ENCODE results near the gene IGLON5.

DNA sequence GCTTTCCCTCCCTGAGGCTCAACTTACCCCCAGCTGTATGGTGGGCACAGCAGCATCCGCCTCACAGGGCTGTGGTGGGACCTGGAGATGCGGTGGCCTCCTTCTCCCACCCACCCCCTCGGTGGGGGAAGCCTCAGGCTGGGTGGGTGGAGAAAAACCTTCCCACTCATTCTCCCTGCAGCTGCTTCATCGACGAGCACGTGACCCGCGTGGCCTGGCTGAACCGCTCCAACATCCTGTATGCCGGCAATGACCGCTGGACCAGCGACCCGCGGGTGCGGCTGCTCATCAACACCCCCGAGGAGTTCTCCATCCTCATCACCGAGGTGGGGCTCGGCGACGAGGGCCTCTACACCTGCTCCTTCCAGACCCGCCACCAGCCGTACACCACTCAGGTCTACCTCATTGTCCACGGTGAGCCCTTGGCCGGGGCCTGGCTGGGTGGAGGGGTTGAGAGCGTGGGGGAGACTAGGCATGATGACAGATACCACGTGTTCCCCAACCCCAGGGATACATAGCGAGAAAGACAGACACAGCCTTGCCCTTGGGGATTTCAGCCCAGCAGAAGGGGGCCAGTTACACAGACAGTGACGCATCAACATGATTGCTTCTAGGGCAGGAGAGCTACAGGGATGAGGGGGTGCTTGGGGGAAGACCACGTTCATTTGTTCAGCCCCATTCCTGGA lies 12.2 kb downstream of the IGLON5 start:
- TF ChIP-seq SP1 (IDR thresholded peaks at IDR 0.05) (no peak), HDGF (IDR thresholded peaks at IDR 0.05; ENCODE audit: borderline replicate concordance) (no peak), BHLHE40 (IDR thresholded peaks at IDR 0.05; ENCODE audit: borderline replicate concordance) (no peak), ARNT (IDR thresholded peaks at IDR 0.05) (no peak)
